Measurements from ENCODE around the gene INSYN2B.

DNA sequence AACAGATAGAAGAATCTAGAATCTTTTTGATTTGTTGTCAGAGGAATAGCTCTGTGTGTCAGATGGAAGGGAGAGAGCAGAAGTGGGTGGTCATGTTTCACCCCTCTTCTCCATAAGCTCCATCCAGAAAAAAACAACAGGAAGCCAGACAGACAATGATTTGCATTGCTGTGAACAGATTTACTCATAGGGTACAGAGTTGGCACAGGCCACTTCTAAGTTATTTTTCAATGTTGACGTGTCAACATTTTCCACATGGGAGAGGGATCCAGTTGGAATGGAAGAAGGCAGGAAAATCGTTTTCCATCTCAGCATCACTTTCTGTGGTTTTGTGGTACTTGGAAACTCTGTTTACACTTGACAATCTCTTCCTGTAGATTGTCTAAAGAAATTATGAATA, 86.7 kb downstream of the INSYN2B start:
- TF ChIP-seq, protein P1, sequence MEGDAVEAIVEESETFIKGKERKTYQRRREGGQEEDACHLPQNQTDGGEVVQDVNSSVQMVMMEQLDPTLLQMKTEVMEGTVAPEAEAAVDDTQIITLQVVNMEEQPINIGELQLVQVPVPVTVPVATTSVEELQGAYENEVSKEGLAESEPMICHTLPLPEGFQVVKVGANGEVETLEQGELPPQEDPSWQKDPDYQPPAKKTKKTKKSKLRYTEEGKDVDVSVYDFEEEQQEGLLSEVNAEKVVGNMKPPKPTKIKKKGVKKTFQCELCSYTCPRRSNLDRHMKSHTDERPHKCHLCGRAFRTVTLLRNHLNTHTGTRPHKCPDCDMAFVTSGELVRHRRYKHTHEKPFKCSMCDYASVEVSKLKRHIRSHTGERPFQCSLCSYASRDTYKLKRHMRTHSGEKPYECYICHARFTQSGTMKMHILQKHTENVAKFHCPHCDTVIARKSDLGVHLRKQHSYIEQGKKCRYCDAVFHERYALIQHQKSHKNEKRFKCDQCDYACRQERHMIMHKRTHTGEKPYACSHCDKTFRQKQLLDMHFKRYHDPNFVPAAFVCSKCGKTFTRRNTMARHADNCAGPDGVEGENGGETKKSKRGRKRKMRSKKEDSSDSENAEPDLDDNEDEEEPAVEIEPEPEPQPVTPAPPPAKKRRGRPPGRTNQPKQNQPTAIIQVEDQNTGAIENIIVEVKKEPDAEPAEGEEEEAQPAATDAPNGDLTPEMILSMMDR (IDR thresholded peaks at IDR 0.05; ENCODE audit: borderline replicate concordance, extremely low read depth, low read length, poor library complexity, severe bottlenecking): no peak
- TF ChIP-seq EZH2 (IDR thresholded peaks at IDR 0.05; ENCODE audit: borderline replicate concordance, low read depth, low read length, severe bottlenecking): no peak

Data from DND-41 (cell line).